Measurements from ENCODE around the gene IGF2R.

IGF2R gene

GRCh38 chr6:159976686-159977254, 7.9 kb downstream of the IGF2R start:
- no peak for DNase-seq

DNA sequence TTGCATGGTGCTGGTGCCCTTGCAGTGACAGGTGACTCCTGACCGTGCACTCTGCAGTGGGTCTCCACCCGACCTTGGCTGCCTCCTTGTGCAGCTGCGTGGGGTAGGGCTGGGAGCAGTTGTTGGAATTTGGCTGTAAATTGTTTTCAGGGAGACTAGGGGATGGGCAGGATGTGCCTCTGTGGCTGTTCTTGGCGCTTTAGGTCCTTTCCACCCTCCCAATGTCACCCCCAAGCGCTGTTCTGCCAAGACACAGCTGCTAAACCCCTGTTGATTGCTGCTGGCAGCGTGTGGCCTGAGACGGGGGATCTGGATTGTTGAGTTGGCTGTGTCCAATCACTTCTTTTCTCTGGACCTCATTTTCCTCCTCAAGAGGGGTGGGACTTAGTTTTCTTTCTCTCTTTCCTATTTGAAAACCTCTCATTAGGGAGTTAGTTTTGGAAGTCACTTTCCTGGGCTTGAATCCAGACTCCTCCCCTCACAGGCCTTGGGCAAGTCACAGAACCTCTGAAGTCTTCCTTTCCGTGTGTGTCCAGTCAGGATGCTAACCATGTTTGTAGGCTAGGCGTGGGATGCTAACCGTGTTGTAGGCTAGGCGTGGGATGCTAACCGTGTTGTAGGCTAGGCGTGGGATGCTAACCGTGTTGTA, 8.5 kb downstream of the IGF2R start:
- no peak for DNase-seq

DNA sequence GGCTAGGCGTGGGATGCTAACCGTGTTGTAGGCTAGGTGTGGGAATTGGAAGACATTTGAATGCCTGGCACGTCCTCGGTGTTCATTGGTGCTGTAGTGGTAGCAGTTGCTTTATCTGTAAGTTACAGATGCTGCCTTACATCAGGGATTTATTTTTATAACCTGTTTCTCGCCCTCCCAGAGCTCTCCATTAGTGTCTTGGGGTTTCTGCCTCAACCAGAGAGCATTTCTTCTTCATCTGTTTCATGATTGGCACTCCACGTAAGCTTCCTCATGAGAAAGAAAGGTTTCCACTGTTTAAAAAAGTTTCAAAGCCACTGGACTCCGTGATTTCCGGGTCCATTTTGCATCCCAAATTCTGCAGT, 9.0 kb downstream of the IGF2R start:
- DNase-seq: no peak

GRCh38 chr6:159978291-159979135, 9.6 kb downstream of the IGF2R start:
- DNase-seq: no peak

DNA sequence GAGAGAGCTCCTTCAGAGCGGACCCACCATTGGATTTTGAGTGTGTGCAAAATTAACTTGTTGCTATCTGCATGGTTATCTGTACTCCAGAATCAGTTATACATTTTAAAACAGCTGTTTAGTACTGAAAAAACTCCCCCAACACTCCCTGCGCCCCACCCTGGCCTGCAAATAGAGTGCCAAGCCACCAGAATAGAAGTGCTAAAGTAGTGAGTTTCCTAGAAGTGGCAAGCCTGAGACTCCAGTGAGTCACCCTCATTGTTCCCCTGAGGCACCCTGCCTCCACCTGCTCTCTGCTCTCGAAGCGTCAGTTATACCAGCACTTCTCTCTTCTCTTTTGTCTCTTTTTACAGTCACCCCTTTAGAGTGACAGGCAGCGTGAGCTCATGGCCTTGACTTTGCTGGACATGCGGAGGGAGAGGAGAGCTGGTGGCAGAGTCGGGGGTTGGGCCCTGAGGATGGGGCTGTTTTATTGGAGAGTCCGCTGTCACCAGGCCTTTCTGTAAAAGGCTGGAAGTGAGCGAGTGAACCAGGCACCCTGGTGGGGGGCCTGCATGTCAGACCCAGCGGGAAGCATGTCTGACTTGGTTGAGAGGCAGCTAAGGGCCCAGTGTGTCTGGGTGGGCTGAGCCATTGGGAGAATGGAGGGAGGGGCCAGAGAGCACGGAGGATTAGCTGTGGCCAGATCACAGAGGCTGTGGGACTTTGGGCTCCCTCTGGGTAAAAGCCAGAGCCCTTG, 10.4 kb downstream of the IGF2R start:
- DNase-seq: peak; percentile 36

- no peak for DNase-seq
Measured at GRCh38 chr6:159980474-159980873, 11.6 kb downstream of the IGF2R start.

DNA sequence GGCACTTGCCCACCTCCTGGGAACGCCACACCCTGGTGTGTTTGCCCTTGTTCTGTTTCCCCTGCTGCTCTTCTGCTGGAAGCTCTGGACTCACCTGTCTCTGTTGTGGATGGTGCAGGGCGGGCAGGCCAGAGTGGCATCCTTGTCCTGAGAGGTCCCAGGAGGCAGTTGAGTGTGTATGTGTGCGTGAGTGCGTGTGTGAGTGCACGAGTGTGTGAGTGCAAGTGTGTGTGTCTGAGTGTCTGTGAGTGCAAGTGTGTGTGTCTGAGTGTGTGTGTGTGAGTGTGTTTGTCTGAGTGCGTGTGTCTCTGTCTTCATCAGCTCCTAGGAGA, 12.2 kb downstream of the IGF2R start:
- DNase-seq: no peak

DNA sequence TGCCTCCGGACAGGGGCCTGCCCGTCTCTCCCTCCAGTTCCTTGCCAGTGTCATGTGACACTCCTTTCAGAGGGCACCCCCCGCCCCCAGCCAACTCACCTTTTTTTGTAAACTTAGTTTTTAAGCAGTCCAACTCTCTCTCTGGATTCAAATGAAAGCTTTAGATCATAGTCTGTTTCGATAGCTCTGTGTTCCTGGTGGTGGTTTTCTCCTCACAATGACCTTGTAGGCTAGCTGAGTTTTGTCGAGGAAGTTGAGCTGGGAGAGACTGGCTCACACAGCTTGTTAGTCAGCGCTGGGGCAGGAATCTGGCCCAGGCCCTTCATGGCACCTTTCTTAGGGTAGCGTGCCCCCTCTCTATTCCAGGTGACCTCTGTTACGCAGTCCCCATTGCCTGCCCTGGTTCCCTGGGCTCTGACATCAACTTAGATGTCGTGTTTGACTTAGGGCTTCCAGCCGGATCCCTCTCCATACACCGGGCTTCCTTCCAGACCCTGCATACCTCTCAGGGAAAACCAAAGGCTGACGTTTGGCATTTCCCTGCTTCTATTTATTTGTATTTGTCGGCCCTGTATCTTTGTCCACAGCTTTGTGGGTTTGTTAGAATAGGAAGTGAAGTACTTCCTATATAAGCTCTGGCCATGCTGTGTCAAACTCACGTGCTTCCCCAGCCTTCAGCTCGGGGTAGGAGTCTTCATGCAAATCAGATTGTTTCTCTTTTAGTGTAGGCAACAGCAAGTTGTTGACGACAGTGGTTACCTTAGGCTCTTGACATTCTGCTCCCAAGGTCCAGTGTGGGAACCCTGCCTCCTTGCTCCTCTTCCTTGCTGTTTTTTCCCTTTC, 12.7 kb downstream of the IGF2R start:
- DNase-seq: no peak

DNA sequence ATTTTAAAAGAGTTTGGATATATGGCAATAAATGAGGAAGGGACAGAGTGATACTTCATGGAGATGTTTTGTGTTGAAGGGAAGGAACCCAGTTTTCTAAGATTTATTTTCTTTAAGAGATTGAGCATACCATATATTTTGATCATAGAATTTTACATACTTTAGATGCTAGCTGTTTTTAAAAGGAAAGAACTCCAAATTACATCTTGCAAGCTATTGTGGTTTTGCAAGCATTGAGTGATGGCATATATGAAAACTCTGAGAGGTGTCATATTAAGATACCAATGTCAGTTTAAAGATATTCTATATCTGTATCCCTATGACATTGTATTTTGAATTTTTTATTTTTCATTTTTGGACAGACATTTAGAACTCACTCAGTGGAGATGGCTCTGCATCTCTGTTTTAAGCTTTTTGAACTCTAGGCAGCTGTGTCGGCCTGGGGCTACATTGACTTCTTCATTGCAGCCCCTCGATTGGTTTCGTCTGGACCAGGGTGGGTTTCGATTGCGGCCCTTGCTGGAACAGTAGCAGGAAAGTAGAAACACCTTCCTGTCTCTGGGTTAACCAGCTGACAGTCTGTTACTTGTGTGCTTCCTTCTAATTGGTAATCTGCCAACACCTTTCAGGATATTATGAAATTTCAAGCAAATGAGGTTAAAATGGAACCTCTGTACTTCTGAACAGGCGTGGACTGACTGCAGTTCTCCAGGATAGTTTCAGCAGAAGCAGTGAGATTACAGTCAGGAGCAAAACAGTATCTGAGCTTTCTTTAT, 14.0 kb downstream of the IGF2R start:
- DNase-seq: no peak

DNA sequence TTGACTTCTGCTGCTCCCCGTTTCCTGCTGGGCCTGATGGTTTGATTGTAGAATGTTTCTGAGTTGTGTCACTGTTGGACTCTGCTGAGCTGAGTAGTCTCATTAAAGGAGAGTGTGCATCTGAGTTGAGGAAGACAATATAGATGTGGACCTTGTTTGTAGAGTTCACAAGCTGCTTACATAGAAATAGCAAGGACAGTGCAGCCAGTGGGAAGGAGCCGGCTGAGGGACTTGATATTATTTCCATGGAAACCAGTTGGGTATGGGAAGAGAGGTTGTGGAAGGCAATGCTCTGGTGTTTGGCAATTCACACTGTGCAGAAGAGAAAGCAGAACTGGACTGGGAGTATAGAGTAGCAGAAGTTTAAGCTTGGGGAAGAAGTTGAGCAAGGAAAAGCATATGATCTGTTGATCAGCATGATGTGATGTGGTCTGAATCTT, 14.8 kb downstream of the IGF2R start:
- no peak for DNase-seq

DNA sequence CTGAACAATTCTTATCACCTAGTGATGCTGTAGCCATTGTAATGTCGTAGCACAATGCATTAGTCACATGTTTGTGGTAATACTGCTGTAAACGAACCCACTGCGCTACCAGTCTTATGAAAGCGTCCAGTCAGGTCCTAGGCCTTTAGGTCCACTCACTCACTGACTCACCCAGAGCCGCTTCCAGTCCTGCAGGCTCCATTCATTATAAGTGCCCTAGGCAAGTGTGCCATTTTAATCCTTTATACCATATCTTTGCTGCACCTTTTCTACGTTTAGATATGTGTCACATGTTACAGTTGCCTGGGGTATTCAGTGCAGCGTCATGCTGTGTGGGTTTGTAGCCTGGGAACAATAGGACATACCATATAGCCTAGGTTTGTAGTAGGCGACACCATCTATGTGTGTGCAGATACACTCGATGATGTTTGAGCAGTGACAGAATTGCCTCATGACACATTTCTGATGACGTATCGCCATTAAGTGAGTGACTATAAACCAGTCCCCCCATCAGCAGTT, 15.4 kb downstream of the IGF2R start:
- no peak for DNase-seq

DNA sequence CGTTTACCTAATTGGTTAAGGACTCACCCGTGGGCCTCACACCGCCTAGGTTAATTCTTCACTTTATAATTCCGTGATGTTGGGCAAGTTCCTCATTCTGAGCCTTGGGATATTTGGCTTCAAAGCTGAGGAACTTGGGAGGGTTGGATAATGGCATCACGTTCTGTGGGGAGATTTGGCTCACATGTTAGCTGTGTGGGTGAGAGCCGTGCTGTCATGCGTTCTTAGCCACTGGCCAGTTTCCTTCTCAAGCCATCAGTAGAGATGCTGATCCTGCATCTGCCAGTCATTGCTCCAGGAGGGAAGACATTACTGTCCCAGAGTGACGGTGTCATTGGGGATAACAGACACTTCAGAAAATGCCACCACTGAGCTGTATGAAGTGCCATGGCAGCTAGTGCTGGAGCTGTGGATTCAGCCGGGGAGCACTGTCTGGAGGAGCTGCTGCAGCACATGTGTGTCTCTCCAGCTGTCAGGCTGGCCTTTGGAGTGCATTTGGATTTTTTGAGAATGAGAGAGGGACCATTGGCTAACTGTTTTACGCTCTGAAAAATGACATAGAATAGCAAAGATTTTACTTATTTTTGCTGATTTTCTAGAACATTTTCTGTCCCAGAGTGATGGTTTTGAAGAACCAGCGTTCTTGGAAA, 16.5 kb downstream of the IGF2R start:
- DNase-seq: no peak

DNA sequence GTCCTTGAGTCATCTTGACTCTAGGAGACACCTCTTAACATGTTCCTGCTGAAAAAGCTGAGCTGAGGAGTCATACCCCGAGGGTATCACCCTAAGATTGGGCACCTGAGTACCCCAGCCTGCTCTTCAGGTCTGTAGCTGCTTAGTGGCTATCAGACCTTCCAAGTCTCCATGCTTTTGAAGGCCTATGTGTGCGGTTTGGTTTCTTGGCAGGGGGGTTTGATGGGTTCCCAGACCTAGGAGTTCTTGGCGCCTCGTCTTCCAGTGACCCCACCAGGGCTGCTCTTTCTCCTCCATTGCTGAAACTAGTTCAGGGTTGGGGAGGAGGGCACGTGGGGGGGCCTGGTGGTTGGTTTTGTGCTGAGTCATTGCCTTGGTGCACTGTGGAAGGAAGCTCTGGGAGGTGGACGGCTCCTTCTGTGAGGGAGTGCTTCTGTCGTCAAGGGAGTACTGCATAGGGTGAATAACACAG, 20.1 kb downstream of the IGF2R start:
- DNase-seq: no peak

- DNase-seq: no peak
Measured at GRCh38 chr6:159989492-159990480, 20.9 kb downstream of the IGF2R start.

GRCh38 chr6:159992366-159992765, 23.5 kb downstream of the IGF2R start:
- DNase-seq: no peak

DNA sequence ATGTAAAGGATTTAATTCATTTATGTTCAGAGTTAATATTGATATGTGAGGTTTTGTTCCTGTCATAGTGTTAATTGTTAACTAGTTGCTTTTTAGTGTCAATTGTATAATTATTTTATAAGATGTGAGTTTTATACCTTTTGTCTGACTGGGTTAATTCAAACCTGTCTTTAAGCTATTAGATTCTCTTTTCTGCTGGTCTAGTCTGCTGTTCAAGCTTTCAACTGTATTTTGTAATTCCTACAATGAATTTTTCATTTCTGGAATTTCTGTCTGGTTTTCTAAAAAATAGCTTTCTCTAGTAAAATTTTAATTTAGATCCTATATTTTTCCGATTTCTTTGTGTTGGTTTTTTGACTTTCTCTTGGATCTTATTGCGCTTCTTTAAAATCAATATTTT, 26.5 kb downstream of the IGF2R start:
- DNase-seq: no peak

- no peak for DNase-seq
Measured at GRCh38 chr6:159996087-159996622, 27.3 kb downstream of the IGF2R start.

- no peak for DNase-seq
Measured at GRCh38 chr6:159996626-159997497, 28.0 kb downstream of the IGF2R start.

Measured in activated CD4-positive, alpha-beta T cell treated with anti-CD3 and anti-CD28 coated beads, Interleukin-2, amount 50 U/mL, for 1 hour (primary cell).